Cardiac ventricle fibroblast (primary cell): ENCODE measurements around the gene KDM4D. TPM values are rescaled to one million over a fixed set of nuclear protein-coding genes. Genes with fewer than 3 reads are reported as not detected.

Source experiments
- total RNA-seq: library from RNA; depleted of rRNA; stranded (reverse); fragments of >200 nt; gene quantifications from 2 replicates; pipeline ENCODE4 v1.2.3, GENCODE V29; 2015

KDM4D gene
- 0.25 and 0.64 TPM in 2 replicates for total RNA-seq

DNA sequence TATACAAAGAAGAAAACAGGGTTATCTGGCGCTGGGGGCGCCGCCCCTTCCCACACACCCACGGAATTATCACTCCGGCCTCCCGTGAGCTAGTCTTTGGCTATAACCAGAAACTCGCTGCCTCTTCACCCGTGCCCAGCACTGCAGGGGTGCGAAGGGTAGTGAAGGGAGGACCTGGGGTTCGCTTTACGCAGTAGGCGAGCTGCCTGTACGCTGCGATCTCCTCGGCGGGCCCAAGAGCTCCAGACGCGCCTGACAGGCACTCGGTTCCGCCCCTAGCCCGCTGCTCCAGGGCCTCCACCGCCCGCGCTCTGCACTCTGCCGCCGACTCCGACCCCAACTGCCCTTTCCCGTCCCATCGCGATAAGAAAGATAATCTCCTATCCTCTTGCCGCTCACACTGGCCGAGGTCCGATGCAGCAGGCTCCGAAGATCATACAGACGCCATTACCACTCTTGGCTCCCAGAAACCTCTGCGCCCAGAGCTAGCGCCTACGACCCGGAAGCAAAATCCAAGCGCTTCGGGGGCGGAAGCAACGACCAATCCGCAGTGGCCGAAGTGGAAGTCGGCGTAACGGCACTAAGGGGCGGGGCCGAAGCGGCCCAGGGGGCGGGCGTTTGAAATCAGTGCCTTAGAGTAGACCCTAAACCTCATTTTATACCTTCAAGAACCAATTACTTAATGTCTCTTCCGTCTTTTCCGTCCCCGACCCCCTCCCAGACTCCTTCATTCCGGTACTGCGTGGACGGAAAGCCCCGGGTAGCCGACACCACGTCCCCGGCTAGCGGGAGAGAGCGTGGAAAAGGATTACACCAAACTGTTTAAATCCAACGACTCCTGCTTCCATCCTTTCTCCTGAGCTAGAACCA, at the start of gene KDM4D, which contains the start of gene CWC15:
Gene KDM4D (plus strand): TSS at position 611 of the 870 bp plus-strand sequence. CDS start 23,664 bp downstream, outside the sequence.
Gene CWC15 (minus strand): TSS at position 458 of the 870 bp plus-strand sequence. CDS start 1,371 bp downstream, outside the sequence.

DNA sequence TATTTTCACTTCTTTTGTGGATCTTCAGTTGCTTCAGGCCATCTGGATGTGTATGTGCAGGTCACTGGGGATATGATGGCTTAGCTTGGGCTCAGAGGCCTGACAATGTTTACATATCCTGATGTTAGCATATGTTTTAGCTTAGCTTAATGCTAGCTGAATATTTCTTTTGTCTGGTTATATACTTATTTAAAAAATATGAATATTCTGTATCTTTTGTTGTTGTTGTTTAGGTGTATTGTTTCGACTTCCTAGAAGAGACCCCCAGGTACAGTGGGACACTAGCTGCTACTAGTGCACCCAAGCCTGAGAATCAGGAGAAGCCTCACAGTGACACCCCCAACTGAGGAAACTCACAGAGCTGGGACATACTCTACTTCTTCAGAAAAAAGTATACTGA, 51.4 kb downstream of the KDM4D start, which contains the start of gene KDM4E:
Gene KDM4E (plus strand): TSS at position 301 of the 400 bp plus-strand sequence. CDS start 300 bp downstream, outside the sequence.

Other genes starting within 250 kb of the KDM4D start
- 35.2 and 37.8 TPM in 2 replicates for gene AMOTL1, start 205.4 kb upstream of the KDM4D start, total RNA-seq
- gene CWC15, start 153 bp upstream of the KDM4D start, total RNA-seq = 26.9 and 29.6 TPM in 2 replicates
- gene KDM4E, start 51.5 kb downstream of the KDM4D start, total RNA-seq = not detected in 2 replicates
- gene KDM4F, start 75.7 kb downstream of the KDM4D start, total RNA-seq = not detected in 2 replicates
- 14.7 and 23.9 TPM in 2 replicates for gene SRSF8, start 93.2 kb downstream of the KDM4D start, total RNA-seq
- 22.0 and 22.4 TPM in 2 replicates for gene ENDOD1, start 116.1 kb downstream of the KDM4D start, total RNA-seq